Neutrophil (primary cell): ENCODE measurements around the gene DNAJC24.

Source experiments
- H3K27ac ChIP-seq: fragments of 200-600 bp; sonication (generic); 2 replicates; pipeline ENCODE4 v1.5.1; 2016; ENCODE audit warnings: mild to moderate bottlenecking, moderate library complexity
- H3K27me3 ChIP-seq: fragments of 200-600 bp; sonication (generic); 2 replicates; pipeline ENCODE4 v1.6.0; 2016; ENCODE audit warnings: mild to moderate bottlenecking
- H3K36me3 ChIP-seq: fragments of 200-600 bp; sonication (generic); 2 replicates; pipeline ENCODE4 v1.5.1; 2017
- H3K4me1 ChIP-seq, 2 experiments: fragments of 200-600 bp in 1 of 2; sonication (generic) in 1 of 2; 1 replicate in 1 of 2; 2 replicates in 1 of 2; pipeline versions ENCODE4 v1.5.1 to v1.6.1; 2013 to 2016; ENCODE audit warnings: low read depth in 1 of 2, low read length in 1 of 2, mild to moderate bottlenecking in 1 of 2, moderate library complexity in 1 of 2; ENCODE audit not compliant: control insufficient read depth in 1 of 2, insufficient read depth in 1 of 2
- H3K4me3 ChIP-seq, 2 experiments: fragments of 200-600 bp in 1 of 2; sonication (generic) in 1 of 2; 1 replicate in 1 of 2; 2 replicates in 1 of 2; pipeline ENCODE4 v1.5.1; 2013 to 2016; ENCODE audit warnings: low read depth in 1 of 2, low read length in 1 of 2, mild to moderate bottlenecking in 1 of 2, moderate library complexity in 1 of 2
- H3K9me3 ChIP-seq: fragments of 200-600 bp; sonication (generic); 2 replicates; pipeline ENCODE4 v1.5.1; 2016
- TF ChIP-seq, protein P1 (sequence below): fragments of 200-600 bp; sonication (generic); IDR thresholded peaks from 2 replicates; pipeline ENCODE4 v1.5.1; 2016; ENCODE audit warnings: antibody characterized with exemption

DNAJC24 gene

DNA sequence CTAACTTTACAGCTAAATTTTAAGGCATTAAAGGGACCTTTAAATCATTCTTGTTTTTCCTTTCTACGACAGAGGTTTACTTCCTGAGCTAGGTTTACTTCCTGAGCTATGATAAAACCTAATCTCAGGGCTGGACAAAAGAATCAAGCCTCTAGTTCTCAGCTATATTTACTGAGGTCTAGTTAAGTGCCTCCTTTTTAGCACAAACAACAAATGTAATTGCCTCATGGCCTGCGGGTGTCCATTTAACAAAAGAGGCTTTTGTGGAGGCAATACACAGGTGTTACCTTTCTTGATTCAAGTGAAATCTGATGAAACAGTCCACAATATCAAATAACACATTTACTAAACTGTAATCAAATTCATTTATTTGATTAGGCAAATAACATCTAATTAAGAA lies 72.4 kb downstream of the DNAJC24 start:
- Histone ChIP-seq H3K4me1 (no peaks in the 10 kb centered on the region), H3K4me3 (no peak overlapping the region), H3K27me3 (no peaks in the 10 kb centered on the region), H3K27ac (no peak overlapping the region), H3K36me3 (no peaks in the 10 kb centered on the region), H3K9me3 (no peaks in the 10 kb centered on the region)
- TF ChIP-seq, protein P1, sequence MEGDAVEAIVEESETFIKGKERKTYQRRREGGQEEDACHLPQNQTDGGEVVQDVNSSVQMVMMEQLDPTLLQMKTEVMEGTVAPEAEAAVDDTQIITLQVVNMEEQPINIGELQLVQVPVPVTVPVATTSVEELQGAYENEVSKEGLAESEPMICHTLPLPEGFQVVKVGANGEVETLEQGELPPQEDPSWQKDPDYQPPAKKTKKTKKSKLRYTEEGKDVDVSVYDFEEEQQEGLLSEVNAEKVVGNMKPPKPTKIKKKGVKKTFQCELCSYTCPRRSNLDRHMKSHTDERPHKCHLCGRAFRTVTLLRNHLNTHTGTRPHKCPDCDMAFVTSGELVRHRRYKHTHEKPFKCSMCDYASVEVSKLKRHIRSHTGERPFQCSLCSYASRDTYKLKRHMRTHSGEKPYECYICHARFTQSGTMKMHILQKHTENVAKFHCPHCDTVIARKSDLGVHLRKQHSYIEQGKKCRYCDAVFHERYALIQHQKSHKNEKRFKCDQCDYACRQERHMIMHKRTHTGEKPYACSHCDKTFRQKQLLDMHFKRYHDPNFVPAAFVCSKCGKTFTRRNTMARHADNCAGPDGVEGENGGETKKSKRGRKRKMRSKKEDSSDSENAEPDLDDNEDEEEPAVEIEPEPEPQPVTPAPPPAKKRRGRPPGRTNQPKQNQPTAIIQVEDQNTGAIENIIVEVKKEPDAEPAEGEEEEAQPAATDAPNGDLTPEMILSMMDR = no peak

DNA sequence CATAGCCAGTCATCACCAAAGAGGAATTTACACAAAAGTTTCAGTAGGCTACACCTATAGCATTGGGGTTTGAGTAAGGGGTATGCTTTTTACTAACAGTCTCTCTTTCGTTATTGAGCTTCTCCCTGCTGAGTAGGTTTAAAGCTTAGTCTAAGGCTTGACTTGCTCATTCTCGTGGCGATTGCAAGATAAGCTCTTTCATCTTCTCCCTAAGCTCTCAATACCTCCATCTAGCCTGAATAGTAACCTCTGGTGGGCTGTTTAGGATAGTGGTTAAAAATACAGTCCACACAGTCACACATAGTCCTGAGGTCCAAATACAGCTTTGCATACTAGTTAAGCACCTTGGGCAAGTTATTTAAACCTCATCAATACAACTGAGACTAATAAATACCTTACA lies 74.1 kb downstream of the DNAJC24 start:
- H3K4me3 ChIP-seq = no peak overlapping the region
- H3K27me3 ChIP-seq = no peaks in the 10 kb centered on the region
- no peaks in the 10 kb centered on the region for H3K4me1 ChIP-seq
- no peaks in the 10 kb centered on the region for H3K36me3 ChIP-seq
- no peaks in the 10 kb centered on the region for H3K9me3 ChIP-seq
- H3K27ac ChIP-seq = no peak overlapping the region
- TF ChIP-seq, protein P1 = no peak

DNA sequence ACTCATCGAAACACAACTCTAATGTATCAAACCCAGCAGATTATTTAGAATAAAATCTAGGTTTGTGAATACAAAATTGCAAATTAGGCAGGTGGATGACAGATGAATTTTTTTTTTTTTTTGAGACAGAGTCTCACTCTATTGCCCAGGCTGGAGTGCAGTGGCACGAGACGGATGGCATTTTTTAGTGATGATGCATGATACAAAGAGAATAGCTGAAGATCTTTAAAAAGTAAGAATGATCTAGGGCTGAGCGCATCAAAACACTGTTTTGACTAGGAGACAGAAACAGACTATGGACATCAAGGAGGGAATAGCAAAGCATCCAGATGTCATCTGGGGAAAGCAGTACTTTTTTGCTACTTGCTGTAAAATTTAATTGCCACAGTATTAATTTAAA lies 76.0 kb downstream of the DNAJC24 start:
- no peak overlapping the region for H3K4me3 ChIP-seq
- TF ChIP-seq, protein P1 = no peak
- H3K4me1 ChIP-seq = peaks cover 7 to 10% of the 10 kb centered on the region in 2 experiments
- H3K27ac ChIP-seq = no peak overlapping the region
- H3K27me3 ChIP-seq = no peaks in the 10 kb centered on the region
- H3K36me3 ChIP-seq = no peaks in the 10 kb centered on the region
- no peaks in the 10 kb centered on the region for H3K9me3 ChIP-seq

DNA sequence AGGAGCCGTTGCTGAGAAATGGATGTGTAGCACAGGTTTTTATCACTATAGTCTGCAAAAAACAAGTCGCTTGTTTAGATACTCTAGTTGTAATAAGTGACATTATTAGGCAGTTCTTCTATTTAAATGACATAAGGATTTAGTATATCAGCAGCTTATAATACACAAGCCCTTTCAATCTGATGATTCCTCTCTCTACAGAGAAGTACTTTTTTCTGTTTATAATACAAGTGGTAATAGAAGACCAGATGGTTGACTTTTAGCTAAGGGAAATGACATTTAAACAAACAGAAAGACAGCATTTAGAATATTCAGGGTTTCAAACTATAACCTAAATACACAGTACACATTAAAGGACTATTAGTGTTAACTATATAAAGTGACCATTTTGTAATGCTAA lies 79.4 kb downstream of the DNAJC24 start:
- Histone ChIP-seq H3K4me1 (peaks cover 7 to 21% of the 10 kb centered on the region in 2 experiments), H3K4me3 (no peak overlapping the region), H3K27me3 (no peaks in the 10 kb centered on the region), H3K27ac (no peak overlapping the region), H3K9me3 (no peaks in the 10 kb centered on the region), H3K36me3 (no peaks in the 10 kb centered on the region)
- TF ChIP-seq, protein P1 = no peak

DNA sequence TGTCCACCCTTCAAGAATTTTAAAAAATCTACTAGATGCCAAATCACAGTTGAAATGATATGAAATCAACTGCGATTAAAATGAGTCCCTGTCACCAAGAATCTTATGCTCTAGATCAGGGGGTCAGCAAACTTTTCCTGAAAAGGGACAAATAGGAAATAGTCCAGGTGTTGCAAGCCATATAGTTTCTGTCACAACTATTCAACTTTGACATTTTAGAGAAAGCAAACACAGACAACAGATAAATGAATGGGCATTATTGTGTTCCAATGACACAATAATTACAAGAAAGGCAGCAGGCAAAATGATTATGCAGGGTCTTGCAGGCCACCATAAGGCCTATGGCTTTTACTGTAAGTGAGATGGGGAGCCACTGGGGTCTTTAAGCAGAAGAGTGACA lies 81.2 kb downstream of the DNAJC24 start:
- H3K4me1 ChIP-seq = peaks cover 7 to 21% of the 10 kb centered on the region in 2 experiments
- no peaks in the 10 kb centered on the region for H3K9me3 ChIP-seq
- TF ChIP-seq, protein P1 = no peak
- no peaks in the 10 kb centered on the region for H3K27me3 ChIP-seq
- no peak overlapping the region for H3K27ac ChIP-seq
- H3K4me3 ChIP-seq = no peak overlapping the region
- no peaks in the 10 kb centered on the region for H3K36me3 ChIP-seq

DNA sequence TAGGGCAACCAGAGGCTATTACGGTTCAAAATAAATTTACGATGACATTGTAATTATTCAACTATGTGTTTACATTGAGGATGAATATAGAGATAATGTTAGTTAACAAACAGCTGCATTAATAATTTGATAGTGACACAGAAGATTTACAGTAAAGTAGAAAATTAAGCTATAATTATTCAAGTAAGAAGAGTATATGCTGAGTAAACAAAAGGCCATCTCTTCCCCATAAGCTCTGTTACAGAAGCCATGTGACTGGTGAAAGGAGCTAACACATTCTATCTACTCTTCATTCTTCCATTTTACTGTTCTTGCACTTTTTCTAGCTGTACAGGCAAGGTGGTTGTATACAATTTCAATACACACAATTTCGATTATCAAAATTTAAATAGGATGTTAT lies 85.5 kb downstream of the DNAJC24 start:
- Histone ChIP-seq H3K27ac (no peak overlapping the region), H3K4me1 (peaks cover 4 to 16% of the 10 kb centered on the region in 2 experiments), H3K27me3 (no peaks in the 10 kb centered on the region), H3K36me3 (no peaks in the 10 kb centered on the region), H3K9me3 (no peaks in the 10 kb centered on the region), H3K4me3 (no peak overlapping the region)
- TF ChIP-seq, protein P1 = no peak
